ENCODE data around the gene CRYGB.

DNA sequence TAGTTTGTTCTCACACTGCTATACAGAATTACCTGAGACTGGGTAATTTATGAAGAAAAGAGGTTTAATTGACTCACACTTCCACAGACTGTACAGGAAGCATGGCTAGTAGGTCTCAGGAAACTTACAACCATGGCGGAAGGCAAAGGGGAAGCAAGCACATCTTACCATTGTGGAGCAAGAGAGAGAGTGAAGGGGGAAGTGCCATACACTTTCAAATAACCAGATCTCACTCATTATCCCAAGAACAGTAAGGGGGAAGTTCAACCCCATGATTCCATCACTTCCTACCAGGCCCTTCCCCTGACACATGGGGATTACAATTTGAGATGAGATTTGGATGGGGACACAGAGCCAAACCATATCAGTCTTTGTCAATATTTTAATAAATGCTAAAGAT lies 5.0 kb upstream of the CRYGB start:
- TF ChIP-seq, protein P1, sequence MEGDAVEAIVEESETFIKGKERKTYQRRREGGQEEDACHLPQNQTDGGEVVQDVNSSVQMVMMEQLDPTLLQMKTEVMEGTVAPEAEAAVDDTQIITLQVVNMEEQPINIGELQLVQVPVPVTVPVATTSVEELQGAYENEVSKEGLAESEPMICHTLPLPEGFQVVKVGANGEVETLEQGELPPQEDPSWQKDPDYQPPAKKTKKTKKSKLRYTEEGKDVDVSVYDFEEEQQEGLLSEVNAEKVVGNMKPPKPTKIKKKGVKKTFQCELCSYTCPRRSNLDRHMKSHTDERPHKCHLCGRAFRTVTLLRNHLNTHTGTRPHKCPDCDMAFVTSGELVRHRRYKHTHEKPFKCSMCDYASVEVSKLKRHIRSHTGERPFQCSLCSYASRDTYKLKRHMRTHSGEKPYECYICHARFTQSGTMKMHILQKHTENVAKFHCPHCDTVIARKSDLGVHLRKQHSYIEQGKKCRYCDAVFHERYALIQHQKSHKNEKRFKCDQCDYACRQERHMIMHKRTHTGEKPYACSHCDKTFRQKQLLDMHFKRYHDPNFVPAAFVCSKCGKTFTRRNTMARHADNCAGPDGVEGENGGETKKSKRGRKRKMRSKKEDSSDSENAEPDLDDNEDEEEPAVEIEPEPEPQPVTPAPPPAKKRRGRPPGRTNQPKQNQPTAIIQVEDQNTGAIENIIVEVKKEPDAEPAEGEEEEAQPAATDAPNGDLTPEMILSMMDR (IDR thresholded peaks at IDR 0.05) = no peak
- TF ChIP-seq POLR2A (IDR thresholded peaks at IDR 0.05) = no peak

All from testis (tissue), 2 donors.